Myometrial cell (primary cell): ENCODE results near the gene SLC1A4. TPM values are rescaled to one million over a fixed set of nuclear protein-coding genes. Genes with fewer than 3 reads are reported as not detected.

Source experiments
- total RNA-seq: library from RNA; depleted of rRNA; stranded (reverse); fragments of >200 nt; gene quantifications from 2 replicates; pipeline ENCODE4 v1.2.3, GENCODE V29; 2015

Gene SLC1A4
- 18.2 and 19.3 TPM in 2 replicates for total RNA-seq

DNA sequence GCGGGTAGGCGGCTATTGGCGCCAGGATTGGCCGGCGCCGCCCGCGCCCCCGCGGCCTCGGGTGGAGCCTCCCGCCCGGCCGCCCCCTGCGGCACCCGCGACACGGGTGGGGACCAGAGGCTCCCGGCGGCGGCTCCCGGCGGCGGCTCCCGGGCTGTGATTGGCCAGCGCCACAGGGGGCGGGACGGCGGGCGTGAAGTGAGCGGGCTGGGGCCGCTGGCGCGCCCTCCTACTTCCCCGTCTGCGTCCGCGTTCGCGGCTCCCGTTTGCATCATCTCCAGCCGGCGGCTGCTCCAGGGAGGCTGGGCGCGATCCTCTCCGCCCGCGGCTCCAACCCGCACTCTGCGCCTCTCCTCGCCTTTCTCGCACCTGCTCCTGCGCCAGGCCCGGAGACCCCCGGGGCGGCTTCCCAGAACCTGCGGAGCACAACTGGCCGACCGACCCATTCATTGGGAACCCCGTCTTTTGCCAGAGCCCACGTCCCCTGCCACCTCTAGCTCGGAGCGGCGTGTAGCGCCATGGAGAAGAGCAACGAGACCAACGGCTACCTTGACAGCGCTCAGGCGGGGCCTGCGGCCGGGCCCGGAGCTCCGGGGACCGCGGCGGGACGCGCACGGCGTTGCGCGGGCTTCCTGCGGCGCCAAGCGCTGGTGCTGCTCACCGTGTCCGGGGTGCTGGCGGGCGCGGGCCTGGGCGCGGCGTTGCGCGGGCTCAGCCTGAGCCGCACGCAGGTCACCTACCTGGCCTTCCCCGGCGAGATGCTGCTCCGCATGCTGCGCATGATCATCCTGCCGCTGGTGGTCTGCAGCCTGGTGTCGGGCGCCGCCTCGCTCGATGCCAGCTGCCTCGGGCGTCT lies at the start of gene SLC1A4:
SLC1A4 (plus strand) TSS at position 274 of the 856 bp plus-strand sequence; CDS start at position 519, 245 bp downstream.

DNA sequence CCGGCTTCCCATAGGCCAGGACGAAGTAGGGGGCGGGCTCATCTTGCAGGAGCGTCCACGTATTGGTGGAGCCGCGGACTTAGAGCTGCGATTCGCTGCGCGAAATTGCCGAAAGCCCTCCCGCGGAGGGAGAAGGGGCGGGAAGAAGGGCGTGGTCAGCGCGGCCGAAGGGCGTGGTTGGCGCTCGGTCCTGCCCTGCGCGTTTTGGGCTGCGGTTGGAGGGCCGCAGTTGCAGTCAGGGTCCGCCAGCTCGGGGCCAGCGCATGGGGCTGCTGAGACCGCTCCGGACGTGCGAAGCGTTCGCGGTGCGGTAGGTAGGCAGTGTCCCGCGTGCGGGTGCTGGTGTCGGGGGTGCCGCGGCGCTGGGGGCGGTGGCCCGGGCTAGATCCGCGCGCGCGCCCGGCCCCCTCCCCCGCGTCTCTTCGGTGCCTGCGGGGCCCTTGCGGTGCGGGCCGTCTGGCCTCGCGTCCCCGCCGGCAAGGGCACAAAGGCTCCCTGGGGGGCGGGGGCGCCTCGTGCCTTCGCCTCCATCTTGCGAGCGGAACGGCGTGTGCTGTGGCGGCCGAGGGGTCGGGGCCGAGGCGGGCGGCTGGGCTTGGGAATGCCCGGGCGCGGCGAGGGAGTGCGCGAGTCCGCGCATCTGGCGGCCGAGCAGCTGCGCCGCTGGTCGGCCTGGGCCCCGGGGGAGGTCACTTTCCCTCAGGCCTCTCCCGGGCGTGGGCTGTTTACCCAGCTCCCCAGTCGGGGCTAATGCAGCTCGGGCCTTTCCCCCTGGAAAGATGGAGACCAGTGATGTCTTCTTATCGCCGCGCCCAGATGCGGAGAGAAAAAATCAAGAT lies 67.2 kb downstream of the SLC1A4 start, which contains the start of gene CEP68:
CEP68 (plus strand) TSS at position 202 of the 839 bp plus-strand sequence. CDS start 13,029 bp downstream, outside the sequence.

Other genes with a start within 250 kb of the SLC1A4 start
- 3.7 and 6.0 TPM in 2 replicates for gene CEP68, start 67.0 kb downstream of the SLC1A4 start, total RNA-seq
- 89.0 and 102 TPM in 2 replicates for gene RAB1A, start 140.7 kb downstream of the SLC1A4 start, total RNA-seq
- 103 and 118 TPM in 2 replicates for gene ACTR2, start 238.4 kb downstream of the SLC1A4 start, total RNA-seq